Measurements from ENCODE around the gene ANKRD11.
"Not testable (repeated sequence)": the region's sequence is repeated elsewhere in the genome, so short reads cannot be mapped to it uniquely, and the experiment has no call there.

ANKRD11 gene

GRCh38 chr16:89426736-89427530 is 63.4 kb downstream of the ANKRD11 start:
- DNase-seq = no peak

GRCh38 chr16:89425523-89425922 is 64.8 kb downstream of the ANKRD11 start:
- DNase-seq = no peak

- DNase-seq = no peak
Measured at GRCh38 chr16:89423681-89424260, 66.6 kb downstream of the ANKRD11 start.

GRCh38 chr16:89422905-89423630 is 67.3 kb downstream of the ANKRD11 start:
- no peak for DNase-seq

GRCh38 chr16:89422527-89422904 is 67.8 kb downstream of the ANKRD11 start:
- DNase-seq = no peak

- DNase-seq = not testable (repeated sequence)
Measured at GRCh38 chr16:89421300-89421699, 69.1 kb downstream of the ANKRD11 start.

- DNase-seq = no peak
Measured at GRCh38 chr16:89420204-89420603, 70.2 kb downstream of the ANKRD11 start.

GRCh38 chr16:89418352-89418751 is 72.0 kb downstream of the ANKRD11 start:
- DNase-seq = no peak

- no peak for DNase-seq
Measured at GRCh38 chr16:89417352-89417751, 73.0 kb downstream of the ANKRD11 start.

- no peak for DNase-seq
Measured at GRCh38 chr16:89413811-89414585, 76.4 kb downstream of the ANKRD11 start.

- DNase-seq = no peak
Measured at GRCh38 chr16:89412811-89413210, 77.5 kb downstream of the ANKRD11 start.

- DNase-seq = no peak
Measured at GRCh38 chr16:89411335-89411850, 79.0 kb downstream of the ANKRD11 start.

GRCh38 chr16:89410794-89411309 is 79.5 kb downstream of the ANKRD11 start:
- DNase-seq = peak; percentile 80

GRCh38 chr16:89410322-89410721 is 80.0 kb downstream of the ANKRD11 start:
- no peak for DNase-seq

- DNase-seq = no peak
Measured at GRCh38 chr16:89409161-89409711, 81.1 kb downstream of the ANKRD11 start.

- no peak for DNase-seq
Measured at GRCh38 chr16:89408315-89408714, 82.0 kb downstream of the ANKRD11 start.

GRCh38 chr16:89407925-89408300 is 82.4 kb downstream of the ANKRD11 start:
- no peak for DNase-seq

- DNase-seq = no peak
Measured at GRCh38 chr16:89407282-89407924, 83.0 kb downstream of the ANKRD11 start.

- DNase-seq = no peak
Measured at GRCh38 chr16:89406277-89406888, 84.0 kb downstream of the ANKRD11 start.

GRCh38 chr16:89404561-89404960 is 85.8 kb downstream of the ANKRD11 start:
- DNase-seq = no peak

- DNase-seq = no peak
Measured at GRCh38 chr16:89402962-89403361, 87.4 kb downstream of the ANKRD11 start.
